HEK293 (cell line): ENCODE results near the gene MED13L.

Source experiments
- CTCF ChIA-PET: fragments of 350-600 bp; formaldehyde crosslinking; extraction: SDS; loops from one replicate; lab custom pipeline; 2021; ENCODE audit warnings: antibody characterized with exemption; lab: Yijun Ruan, JAX
- POLR2A ChIA-PET: fragments of 300-600 bp; formaldehyde crosslinking; extraction: SDS; loops from one replicate; lab custom pipeline; 2020; ENCODE audit warnings: antibody characterized with exemption, inconsistent platforms; lab: Yijun Ruan, JAX
- H3K27ac ChIP-seq: fragments of 200-500 bp; sonication (Bioruptor generic); 2 replicates; pipeline ENCODE4 v1.5.1; 2014; ENCODE audit warnings: low read depth, low read length, control low read depth, inconsistent platforms; ENCODE audit errors: extremely low read depth
- H3K36me3 ChIP-seq, 2 experiments: fragments of 200-500 bp in 1 of 2; sonication (Bioruptor generic) in 1 of 2; 1 replicate in 1 of 2; 2 replicates in 1 of 2; pipeline ENCODE4 v1.5.1; 2014 to 2017; ENCODE audit warnings: inconsistent platforms in 2 of 2, low read length in 2 of 2; ENCODE audit not compliant: control insufficient read depth in 2 of 2, insufficient read depth in 1 of 2
- H3K4me1 ChIP-seq: fragments of 200-500 bp; sonication (Bioruptor generic); 2 replicates; pipeline ENCODE4 v1.5.1; 2014; ENCODE audit warnings: mild to moderate bottlenecking, low read length, inconsistent platforms; ENCODE audit not compliant: control insufficient read depth, insufficient read depth
- H3K4me3 ChIP-seq: 2 replicates; pipeline ENCODE4 v1.5.1; 2011; ENCODE audit warnings: low read depth, mild to moderate bottlenecking, control low read depth, low read length, moderate library complexity
- H3K9me3 ChIP-seq: fragments of 200-500 bp; sonication (Bioruptor generic); 2 replicates; pipeline ENCODE4 v1.5.1; 2014; ENCODE audit warnings: low read depth, low read length, inconsistent platforms; ENCODE audit not compliant: control insufficient read depth, insufficient read depth
- EGR2 ChIP-seq: fragments of 450-650 bp; formaldehyde crosslinking; IDR thresholded peaks from 2 replicates; pipeline ENCODE4 v1.5.1; 2016; ENCODE audit warnings: low read depth, missing biosample characterization, missing genetic modification characterization
- GLIS1 ChIP-seq: fragments of 450-650 bp; formaldehyde crosslinking; IDR thresholded peaks from 2 replicates; pipeline ENCODE4 v1.5.1; 2016; ENCODE audit warnings: missing biosample characterization, missing genetic modification characterization
- KLF7 ChIP-seq: fragments of 450-650 bp; formaldehyde crosslinking; IDR thresholded peaks from 2 replicates; pipeline ENCODE4 v1.5.1; 2016; ENCODE audit warnings: missing biosample characterization, missing genetic modification characterization, borderline replicate concordance
- KLF8 ChIP-seq: fragments of 450-650 bp; formaldehyde crosslinking; IDR thresholded peaks from 2 replicates; pipeline ENCODE4 v1.5.1; 2016; ENCODE audit warnings: missing biosample characterization, missing genetic modification characterization
- MEIS1 ChIP-seq: sonication (generic); formaldehyde crosslinking; IDR thresholded peaks from 2 replicates; pipeline ENCODE4 v1.8.1; 2022; ENCODE audit warnings: missing genetic modification reagents, mild to moderate bottlenecking, borderline replicate concordance
- SALL2 ChIP-seq: fragments of 450-650 bp; formaldehyde crosslinking; IDR thresholded peaks from 2 replicates; pipeline ENCODE4 v1.5.0; 2017; ENCODE audit warnings: missing biosample characterization, mild to moderate bottlenecking, missing genetic modification characterization, borderline replicate concordance
- SP7 ChIP-seq: fragments of 450-650 bp; formaldehyde crosslinking; IDR thresholded peaks from 2 replicates; pipeline ENCODE4 v1.5.1; 2016; ENCODE audit warnings: missing biosample characterization, missing genetic modification characterization
- ZBTB48 ChIP-seq: fragments of 450-650 bp; formaldehyde crosslinking; IDR thresholded peaks from 2 replicates; pipeline ENCODE4 v1.5.1; 2016; ENCODE audit warnings: missing biosample characterization, missing genetic modification characterization
- ZNF10 ChIP-seq: fragments of 450-650 bp; formaldehyde crosslinking; IDR thresholded peaks from 2 replicates; pipeline ENCODE4 v1.5.1; 2017; ENCODE audit warnings: missing biosample characterization, missing genetic modification characterization
- ZNF202 ChIP-seq: fragments of 450-650 bp; formaldehyde crosslinking; IDR thresholded peaks from 2 replicates; pipeline ENCODE4 v1.5.1; 2016; ENCODE audit warnings: missing biosample characterization, missing genetic modification characterization, borderline replicate concordance
- ZNF221 ChIP-seq: fragments of 450-650 bp; formaldehyde crosslinking; IDR thresholded peaks from 2 replicates; pipeline ENCODE4 v1.5.1; 2017; ENCODE audit warnings: missing biosample characterization, missing genetic modification characterization, borderline replicate concordance
- ZNF248 ChIP-seq: fragments of 450-650 bp; formaldehyde crosslinking; IDR thresholded peaks from 2 replicates; pipeline ENCODE4 v1.5.1; 2017; ENCODE audit warnings: missing biosample characterization, missing genetic modification characterization
- ZNF335 ChIP-seq: fragments of 450-650 bp; formaldehyde crosslinking; conservative IDR thresholded peaks from 2 replicates; pipeline ENCODE4 v1.5.1; 2016; ENCODE audit warnings: missing biosample characterization, missing genetic modification characterization
- ZNF341 ChIP-seq: fragments of 450-650 bp; formaldehyde crosslinking; IDR thresholded peaks from 2 replicates; pipeline ENCODE4; 2016; ENCODE audit warnings: low read depth, missing biosample characterization, missing genetic modification characterization
- ZNF529 ChIP-seq: fragments of 450-650 bp; formaldehyde crosslinking; IDR thresholded peaks from 2 replicates; pipeline ENCODE4 v1.5.1; 2017; ENCODE audit warnings: missing genetic modification characterization, missing biosample characterization; ENCODE audit not compliant: insufficient replicate concordance
- ZNF530 ChIP-seq: fragments of 450-650 bp; formaldehyde crosslinking; IDR thresholded peaks from 2 replicates; pipeline ENCODE4 v1.5.1; 2016; ENCODE audit warnings: low read depth, missing biosample characterization, missing genetic modification characterization
- ZNF548 ChIP-seq: fragments of 450-650 bp; formaldehyde crosslinking; IDR thresholded peaks from 2 replicates; pipeline ENCODE4 v1.5.1; 2016; ENCODE audit warnings: missing biosample characterization, missing genetic modification characterization
- ZNF596 ChIP-seq: fragments of 450-650 bp; IDR thresholded peaks from 2 replicates; pipeline ENCODE4 v1.5.0; 2018; ENCODE audit warnings: missing biosample characterization, mild to moderate bottlenecking, missing genetic modification characterization, moderate library complexity
- ZNF654 ChIP-seq: fragments of 450-650 bp; formaldehyde crosslinking; IDR thresholded peaks from 2 replicates; pipeline ENCODE4 v1.5.1; 2016; ENCODE audit warnings: low read depth, missing biosample characterization, missing genetic modification characterization
- ZNF670 ChIP-seq: fragments of 450-650 bp; formaldehyde crosslinking; IDR thresholded peaks from 2 replicates; pipeline ENCODE4 v1.5.1; 2016; ENCODE audit warnings: missing biosample characterization, missing genetic modification characterization, low read depth
- ZNF701 ChIP-seq: fragments of 450-650 bp; formaldehyde crosslinking; IDR thresholded peaks from 2 replicates; pipeline ENCODE4 v1.5.1; 2016; ENCODE audit warnings: missing biosample characterization, missing genetic modification characterization
- ZNF830 ChIP-seq: fragments of 450-650 bp; IDR thresholded peaks from 2 replicates; pipeline ENCODE4 v1.5.0; 2018; ENCODE audit warnings: missing biosample characterization, missing genetic modification characterization, low read depth, mild to moderate bottlenecking, moderate library complexity
- TF ChIP-seq, protein P1 (sequence below): fragments of 450-650 bp; formaldehyde crosslinking; IDR thresholded peaks from 2 replicates; pipeline ENCODE4 v1.5.1; 2016; ENCODE audit warnings: missing biosample characterization, missing genetic modification characterization, borderline replicate concordance
- TF ChIP-seq, protein P2 (sequence below): fragments of 450-650 bp; formaldehyde crosslinking; IDR thresholded peaks from 2 replicates; pipeline ENCODE4 v1.5.1; 2016; ENCODE audit warnings: missing biosample characterization, missing genetic modification characterization

The MED13L gene

DNA sequence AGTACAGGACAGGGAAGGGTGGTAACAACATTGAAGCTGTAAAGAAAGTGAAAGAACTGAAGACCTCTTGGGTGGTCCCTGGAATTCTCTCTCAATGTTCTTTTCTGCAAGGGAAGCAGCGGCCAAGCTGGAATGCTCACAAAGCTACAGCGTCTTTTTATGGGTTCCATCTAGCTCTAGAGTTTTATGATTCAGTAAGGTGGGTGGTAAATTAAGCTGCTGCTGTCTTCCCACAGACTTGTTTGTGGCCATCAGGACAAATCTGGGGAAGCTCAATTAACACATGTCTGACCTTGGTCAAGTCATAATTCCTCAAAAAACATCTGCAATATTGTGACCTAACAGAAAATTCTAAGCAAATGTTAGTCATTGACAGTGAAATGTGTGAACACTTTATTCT, 139.1 kb downstream of the MED13L start (continued):
- TF ChIP-seq ZNF654 (tag by site-specific recombination), result no peak
- TF ChIP-seq, protein P1, sequence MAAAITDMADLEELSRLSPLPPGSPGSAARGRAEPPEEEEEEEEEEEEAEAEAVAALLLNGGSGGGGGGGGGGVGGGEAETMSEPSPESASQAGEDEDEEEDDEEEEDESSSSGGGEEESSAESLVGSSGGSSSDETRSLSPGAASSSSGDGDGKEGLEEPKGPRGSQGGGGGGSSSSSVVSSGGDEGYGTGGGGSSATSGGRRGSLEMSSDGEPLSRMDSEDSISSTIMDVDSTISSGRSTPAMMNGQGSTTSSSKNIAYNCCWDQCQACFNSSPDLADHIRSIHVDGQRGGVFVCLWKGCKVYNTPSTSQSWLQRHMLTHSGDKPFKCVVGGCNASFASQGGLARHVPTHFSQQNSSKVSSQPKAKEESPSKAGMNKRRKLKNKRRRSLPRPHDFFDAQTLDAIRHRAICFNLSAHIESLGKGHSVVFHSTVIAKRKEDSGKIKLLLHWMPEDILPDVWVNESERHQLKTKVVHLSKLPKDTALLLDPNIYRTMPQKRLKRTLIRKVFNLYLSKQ, result no peak
- TF ChIP-seq ZNF530, result no peak
- TF ChIP-seq EGR2 (tag by site-specific recombination), result peak; percentile 64
- no peak for TF ChIP-seq ZNF830

DNA sequence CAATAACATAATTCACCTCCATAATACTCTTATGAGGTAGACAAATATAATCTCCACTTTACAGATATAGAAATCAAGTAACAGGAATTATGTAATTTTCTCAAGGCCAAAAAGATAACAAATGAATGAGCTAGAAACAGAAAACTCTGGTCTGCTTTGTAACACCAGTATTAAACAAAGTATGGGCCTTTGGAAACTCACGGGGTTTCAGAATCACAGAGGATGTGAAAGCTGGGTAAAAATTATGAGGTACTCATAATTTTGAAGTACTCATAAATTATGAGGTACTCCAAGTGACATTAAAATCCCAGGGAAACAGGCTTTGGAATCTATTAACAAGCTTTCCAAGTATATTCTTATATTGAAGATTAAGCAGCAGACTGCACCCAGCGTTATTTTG, 140.2 kb downstream of the MED13L start:
- no peak for TF ChIP-seq GLIS1 (tag by site-specific recombination)
- no peak for TF ChIP-seq ZNF529 (tag by site-specific recombination)
- no peak for TF ChIP-seq ZNF248 (tag by site-specific recombination)
- no peak for TF ChIP-seq KLF7
- no peak for TF ChIP-seq ZNF335 (tag by site-specific recombination)
- no peak for TF ChIP-seq SP7 (tag by site-specific recombination)
- no peak for TF ChIP-seq ZNF341 (tag by site-specific recombination)
- TF ChIP-seq ZNF670 (tag by site-specific recombination), result no peak
- no peak for TF ChIP-seq ZNF701 (tag by site-specific recombination)
- no peak for TF ChIP-seq ZNF10 (tag by site-specific recombination)
- no peak for TF ChIP-seq ZNF221 (tag by site-specific recombination)
- TF ChIP-seq ZNF548 (tag by site-specific recombination), result no peak
- TF ChIP-seq SALL2 (tag by site-specific recombination), result no peak
- TF ChIP-seq KLF8 (tag by site-specific recombination), result no peak
- TF ChIP-seq MEIS1 (CRISPR knock-in tag), result no peak
- no peak for TF ChIP-seq ZNF202
- no peak for TF ChIP-seq ZBTB48 (tag by site-specific recombination)

DNA sequence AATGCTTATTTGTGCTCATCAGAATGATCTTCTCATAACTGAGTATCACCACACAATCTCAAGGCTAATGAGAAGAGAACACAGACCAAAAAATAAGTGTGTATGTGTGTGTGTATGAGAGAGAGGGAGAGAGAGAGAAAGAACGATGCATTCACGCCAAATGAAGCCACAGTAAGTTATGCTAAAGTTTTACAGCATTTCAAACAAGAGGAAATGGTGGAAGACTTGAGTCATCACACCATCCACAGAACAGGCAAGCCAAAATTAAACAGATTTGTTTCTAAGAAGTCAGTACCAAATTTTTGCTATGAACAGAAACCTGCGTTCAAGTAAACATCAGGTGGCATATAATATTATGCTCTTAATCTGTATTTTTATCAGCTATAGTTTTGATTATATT, 141.2 kb downstream of the MED13L start:
- Histone ChIP-seq H3K36me3 (no peaks in the 10 kb centered on the region), H3K4me3 (no peak overlapping the region), H3K27ac (no peak overlapping the region), H3K9me3 (no peaks in the 10 kb centered on the region), H3K4me1 (peaks cover 28% of the 10 kb centered on the region)
- ChIA-PET CTCF (interaction anchor here (0.6 to 0.7 kb wide), 2 partner anchors 101 to 722 kb away, joined by 3 read pairs; no protein-coding TSS in a partner anchor), POLR2A (no interaction called here)
- TF ChIP-seq ZNF596, result peak; percentile 86
- TF ChIP-seq, protein P2, sequence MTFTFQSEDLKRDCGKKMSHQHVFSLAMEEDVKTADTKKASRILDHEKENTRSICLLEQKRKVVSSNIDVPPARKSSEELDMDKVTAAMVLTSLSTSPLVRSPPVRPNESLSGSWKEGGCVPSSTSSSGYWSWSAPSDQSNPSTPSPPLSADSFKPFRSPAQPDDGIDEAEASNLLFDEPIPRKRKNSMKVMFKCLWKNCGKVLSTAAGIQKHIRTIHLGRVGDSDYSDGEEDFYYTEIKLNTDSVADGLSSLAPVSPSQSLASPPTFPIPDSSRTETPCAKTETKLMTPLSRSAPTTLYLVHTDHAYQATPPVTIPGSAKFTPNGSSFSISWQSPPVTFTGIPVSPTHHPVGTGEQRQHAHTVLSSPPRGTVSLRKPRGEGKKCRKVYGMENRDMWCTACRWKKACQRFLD, result no peak

More for the DNA sequence above, 140.2 kb downstream of the MED13L start:
- Histone ChIP-seq H3K27ac (no peak overlapping the region), H3K4me3 (no peak overlapping the region), H3K36me3 (no peaks in the 10 kb centered on the region), H3K9me3 (no peaks in the 10 kb centered on the region), H3K4me1 (peaks cover 34% of the 10 kb centered on the region)
- POLR2A ChIA-PET, result no interaction called here
- CTCF ChIA-PET, result no interaction called here
